NCI-H1436 (cell line): Measurements from ENCODE around the gene GOLGA2.

Source experiments
- DNase-seq: peaks from one replicate; lab custom pipeline; 2025; lab: John Stamatoyannopoulos, UW

Gene GOLGA2

DNA sequence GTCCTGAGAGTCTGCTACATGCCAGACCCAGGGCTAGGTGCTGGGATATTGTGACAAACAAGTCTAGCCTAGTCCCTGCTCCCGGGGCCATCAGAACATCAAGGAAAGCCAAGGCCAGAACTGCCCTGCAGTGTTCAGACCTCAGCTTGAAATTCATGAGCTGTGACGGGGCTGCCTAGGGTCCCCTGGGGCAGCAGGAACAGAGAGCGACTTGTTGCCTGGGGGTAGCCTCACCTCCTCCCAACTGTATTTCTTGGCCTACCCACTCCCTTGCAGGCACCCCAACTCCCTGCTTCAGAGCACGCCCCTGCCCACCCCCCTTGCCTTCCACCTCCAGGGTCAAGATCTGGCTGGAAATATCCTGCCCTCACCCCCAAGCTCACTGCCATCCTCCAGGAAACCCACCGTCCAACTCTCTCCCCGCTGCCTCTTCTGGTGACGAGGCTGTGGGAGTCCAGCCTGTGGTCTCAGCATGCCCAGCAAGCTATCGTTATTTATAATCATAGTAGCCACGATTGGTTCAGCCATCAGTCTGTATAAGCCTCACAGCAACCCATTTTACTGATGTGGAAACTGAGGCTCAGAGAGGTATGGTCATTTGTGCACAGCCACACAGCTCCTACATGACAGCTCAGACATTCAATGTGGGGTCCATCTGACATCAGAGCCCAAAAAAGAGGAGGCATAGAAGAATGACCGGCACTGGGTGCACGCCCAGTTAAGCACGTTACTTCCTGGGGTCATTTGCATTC is 61.9 kb downstream of the GOLGA2 start:
- no peak for DNase-seq

DNA sequence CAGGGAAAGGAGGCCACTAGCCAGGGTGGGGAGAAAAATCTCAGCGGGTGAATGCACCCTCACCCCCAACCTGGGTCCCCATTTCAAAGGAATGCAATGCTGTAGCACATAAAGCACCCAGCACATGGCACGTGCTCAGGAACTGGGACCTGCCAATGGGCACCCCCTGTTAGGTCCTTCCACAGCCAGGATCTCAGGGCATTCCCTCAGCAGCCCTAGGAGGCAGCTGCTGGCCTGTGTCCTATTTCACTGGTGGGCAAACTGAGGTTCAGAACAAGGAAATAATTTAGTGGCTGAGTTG is 63.9 kb downstream of the GOLGA2 start:
- DNase-seq: no peak

DNA sequence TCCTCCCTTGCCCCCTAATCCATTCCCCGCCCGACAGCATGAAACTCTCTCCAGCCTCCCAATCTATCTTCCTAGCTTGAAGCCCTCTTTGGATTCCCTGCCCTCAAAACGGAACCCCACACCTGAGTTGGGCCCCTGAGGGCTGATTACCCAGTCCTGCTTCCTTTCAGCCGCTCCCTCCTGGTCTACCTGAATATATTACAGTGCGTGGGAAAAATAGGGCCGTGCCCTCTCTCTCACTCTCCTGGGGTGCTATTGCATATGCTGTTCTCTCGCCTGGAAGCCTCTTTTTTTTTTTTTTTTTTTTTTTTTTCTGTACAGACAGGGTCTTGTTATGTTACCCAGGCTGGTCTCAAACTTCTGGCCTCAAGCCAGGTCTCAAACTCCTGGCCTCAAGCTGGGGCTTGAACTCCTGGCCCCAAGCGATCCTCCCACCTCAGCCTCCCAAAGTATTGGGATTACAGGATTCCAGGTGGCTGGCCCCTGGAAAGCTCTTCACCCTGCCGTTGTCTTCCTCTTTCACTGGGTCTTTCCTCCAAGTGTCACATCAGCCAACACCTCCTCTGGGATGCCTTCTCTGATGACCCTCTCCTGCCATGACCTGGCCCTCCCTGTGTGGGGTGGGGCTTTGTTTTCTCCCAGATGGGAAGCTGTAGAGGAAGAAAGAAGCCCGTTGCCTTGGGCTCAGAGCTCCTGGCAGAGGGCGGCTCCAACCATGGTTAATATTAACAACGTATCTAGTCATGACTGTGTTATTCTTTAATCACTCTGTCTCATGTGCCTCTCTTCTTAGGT is 64.4 kb downstream of the GOLGA2 start:
- no peak for DNase-seq

DNA sequence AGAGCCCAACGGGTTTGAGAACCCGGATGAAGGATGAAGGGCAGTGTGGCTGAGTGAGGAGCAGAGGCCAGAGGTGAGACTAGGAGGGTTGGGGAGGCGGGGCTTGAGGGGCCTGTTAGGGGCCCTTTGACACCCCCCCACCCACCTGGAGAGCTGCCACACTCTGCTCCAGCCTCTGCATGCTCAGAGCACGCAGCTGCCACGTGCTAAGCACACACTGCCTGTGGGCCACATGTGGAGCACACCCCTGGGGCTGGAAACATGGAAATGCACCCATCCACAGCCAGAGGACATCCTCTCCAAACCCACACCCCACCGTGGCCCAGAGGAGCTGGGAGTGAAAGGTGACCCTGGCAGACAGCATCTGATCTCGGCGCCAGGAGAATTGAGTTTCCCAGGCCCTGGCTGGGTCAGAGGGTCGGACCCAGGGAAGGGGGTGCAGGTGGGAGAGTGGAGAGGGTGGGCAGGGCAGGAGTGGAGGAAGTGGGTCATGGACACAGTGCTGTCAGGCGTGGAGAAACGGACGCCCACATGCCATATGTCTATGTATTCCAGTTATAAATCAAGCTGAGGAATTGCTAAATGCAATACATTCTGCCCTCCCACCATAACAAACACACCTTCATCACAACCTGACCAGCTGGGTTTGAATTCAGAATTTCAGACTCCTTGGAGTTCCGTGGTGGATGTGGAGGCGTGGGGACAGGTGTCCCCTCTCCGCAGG is 66.7 kb downstream of the GOLGA2 start:
- no peak for DNase-seq

DNA sequence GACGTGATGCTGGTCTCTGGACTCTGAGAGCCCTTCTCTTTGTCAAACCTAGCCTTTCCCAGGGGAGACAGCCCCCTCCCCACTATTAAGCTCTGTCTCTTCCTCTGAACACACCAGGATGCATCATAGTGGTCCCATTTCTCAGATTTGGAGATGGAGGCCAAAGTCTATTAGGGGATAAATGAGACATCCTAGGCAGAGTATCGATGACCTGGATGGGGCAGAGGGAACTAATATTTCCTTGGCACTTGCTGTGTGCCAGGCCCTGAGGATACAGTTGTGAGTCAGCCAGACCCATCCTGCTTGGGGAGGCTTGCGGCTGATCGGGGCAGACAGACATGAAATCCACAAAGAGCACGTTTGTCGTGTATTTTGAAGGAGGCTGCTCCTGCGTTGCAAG is 67.4 kb downstream of the GOLGA2 start:
- no peak for DNase-seq

DNA sequence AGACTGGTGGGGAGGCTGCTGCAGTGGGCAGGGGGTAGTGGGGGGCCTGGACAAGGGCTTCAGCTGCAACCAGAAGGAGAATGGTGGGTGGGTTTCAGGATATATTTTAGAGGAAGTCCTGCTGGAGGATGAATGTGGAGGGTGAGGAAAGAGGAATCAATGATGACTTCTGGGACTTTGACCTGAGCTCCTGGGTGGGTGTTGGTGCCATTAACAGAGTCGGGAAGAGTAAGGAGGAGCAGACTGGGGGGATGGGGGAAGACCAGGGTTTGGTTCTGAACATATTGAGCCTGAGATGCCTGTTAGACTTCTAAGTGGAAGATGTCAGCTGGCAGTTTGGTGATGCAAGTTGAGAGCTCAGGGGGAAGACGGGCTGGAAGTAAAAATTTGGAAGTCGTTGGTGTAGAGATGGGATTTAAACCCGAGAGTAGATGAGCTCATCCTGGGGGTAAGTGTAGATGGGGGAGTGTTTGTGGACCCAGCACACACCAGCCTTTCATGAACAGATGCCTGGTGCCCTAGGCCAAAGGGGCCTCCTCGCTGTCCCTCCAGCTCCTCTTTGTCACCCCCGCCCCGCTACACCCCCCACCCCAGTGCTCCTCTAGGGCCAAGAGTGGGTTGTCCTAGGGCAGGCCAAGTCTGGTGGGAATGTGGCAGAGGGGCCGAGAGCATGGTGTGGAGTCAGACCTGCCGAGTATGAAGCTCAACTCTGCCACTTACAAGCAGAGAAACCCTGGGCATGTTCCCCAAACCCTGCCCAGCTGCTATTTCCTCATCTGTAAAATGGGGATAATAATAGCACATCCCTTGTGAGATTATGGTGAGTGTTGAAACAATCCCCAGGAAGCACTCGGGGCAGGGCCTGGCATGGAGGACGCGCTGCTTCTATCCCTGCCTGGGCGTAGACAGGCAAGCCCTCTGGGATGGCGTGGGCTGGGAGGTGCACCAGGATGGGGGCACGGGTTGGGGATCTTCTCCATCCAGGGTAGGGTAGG is 68.6 kb downstream of the GOLGA2 start:
- DNase-seq: no peak

DNA sequence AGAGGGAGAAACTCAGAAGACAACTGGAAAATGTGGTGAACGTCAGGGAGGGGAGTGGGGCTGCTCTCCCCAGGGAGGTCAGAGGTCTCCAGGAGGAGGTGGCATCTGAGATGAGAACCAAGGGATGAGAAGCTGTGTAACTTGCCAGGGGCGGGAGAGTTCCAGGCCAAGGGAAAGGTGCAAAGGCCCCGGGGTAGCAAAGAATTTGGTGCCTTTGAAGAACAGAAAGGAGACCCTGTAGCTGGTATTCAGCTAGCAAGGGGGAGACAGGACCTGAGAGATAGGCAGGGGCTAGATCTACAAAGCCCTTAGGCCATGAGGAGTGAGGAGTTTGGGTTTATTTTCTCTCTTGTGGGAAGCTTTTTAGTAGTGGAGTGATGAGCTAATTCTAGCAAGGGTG is 69.3 kb downstream of the GOLGA2 start:
- no peak for DNase-seq
